Panc1 (cell line): ENCODE measurements around the gene RAP1GAP2.

Experiments
- POLR2AphosphoS5 ChIP-seq: IDR thresholded peaks from 2 replicates; pipeline ENCODE4 v1.6.1; 2012; ENCODE audit warnings: mild to moderate bottlenecking, low read depth, low read length, moderate library complexity
- TCF7L2 ChIP-seq: IDR thresholded peaks from 2 replicates; pipeline ENCODE4 v1.6.1; 2011; ENCODE audit warnings: mild to moderate bottlenecking, low read depth, low read length, inconsistent platforms
- TF ChIP-seq, protein P1 (sequence below): fragments of 450-650 bp; IDR thresholded peaks from 2 replicates; pipeline ENCODE4 v1.5.1; 2017; ENCODE audit warnings: mild to moderate bottlenecking

DNA sequence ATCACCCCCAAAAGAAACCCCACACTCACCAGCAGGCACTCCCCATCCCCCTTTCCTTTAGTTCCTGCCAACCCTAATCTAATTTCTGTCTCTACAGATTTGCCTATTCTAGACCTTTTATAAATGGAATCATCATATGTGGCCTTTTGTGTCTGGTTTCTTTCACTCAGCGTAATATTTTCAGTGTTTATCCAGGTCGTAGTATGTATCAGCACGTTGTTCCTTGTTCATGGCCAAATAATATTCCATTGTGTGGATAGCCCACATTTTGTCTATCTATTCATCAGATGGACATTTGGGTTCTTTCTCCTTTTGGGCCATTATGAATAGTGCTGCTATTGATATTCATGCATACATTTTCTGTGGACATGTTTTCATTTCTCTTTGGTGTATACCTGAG is 193.6 kb downstream of the RAP1GAP2 start:
- TF ChIP-seq, protein P1, sequence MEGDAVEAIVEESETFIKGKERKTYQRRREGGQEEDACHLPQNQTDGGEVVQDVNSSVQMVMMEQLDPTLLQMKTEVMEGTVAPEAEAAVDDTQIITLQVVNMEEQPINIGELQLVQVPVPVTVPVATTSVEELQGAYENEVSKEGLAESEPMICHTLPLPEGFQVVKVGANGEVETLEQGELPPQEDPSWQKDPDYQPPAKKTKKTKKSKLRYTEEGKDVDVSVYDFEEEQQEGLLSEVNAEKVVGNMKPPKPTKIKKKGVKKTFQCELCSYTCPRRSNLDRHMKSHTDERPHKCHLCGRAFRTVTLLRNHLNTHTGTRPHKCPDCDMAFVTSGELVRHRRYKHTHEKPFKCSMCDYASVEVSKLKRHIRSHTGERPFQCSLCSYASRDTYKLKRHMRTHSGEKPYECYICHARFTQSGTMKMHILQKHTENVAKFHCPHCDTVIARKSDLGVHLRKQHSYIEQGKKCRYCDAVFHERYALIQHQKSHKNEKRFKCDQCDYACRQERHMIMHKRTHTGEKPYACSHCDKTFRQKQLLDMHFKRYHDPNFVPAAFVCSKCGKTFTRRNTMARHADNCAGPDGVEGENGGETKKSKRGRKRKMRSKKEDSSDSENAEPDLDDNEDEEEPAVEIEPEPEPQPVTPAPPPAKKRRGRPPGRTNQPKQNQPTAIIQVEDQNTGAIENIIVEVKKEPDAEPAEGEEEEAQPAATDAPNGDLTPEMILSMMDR = no peak
- no peak for TF ChIP-seq POLR2AphosphoS5
- TF ChIP-seq TCF7L2 = no peak
